ENCODE results near the gene SMPD3.

Gene SMPD3

GRCh38 chr16:68480084-68480995, 32.0 kb upstream of the SMPD3 start:
- no peak overlapping the region for H3K27ac ChIP-seq
- no peak for TF ChIP-seq CTCF (IDR thresholded peaks at IDR 0.05)
- no peak for TF ChIP-seq ZFX (IDR thresholded peaks at IDR 0.05; ENCODE audit: borderline replicate concordance)

GRCh38 chr16:68479271-68479670, 31.0 kb upstream of the SMPD3 start:
- H3K27ac ChIP-seq: no peak overlapping the region
- no peak for TF ChIP-seq ZFX (IDR thresholded peaks at IDR 0.05; ENCODE audit: borderline replicate concordance)

- H3K27ac ChIP-seq: no peak overlapping the region
- TF ChIP-seq ZFX (IDR thresholded peaks at IDR 0.05; ENCODE audit: borderline replicate concordance): no peak
- TF ChIP-seq CTCF (IDR thresholded peaks at IDR 0.05): no peak
These were observed 30.4 kb upstream of the SMPD3 start for GRCh38 chr16:68478526-68479250.

- TF ChIP-seq CTCF (IDR thresholded peaks at IDR 0.05) (no peak), ZFX (IDR thresholded peaks at IDR 0.05; ENCODE audit: borderline replicate concordance) (no peak)
These were observed 26.8 kb upstream of the SMPD3 start for GRCh38 chr16:68475071-68475470.

GRCh38 chr16:68473358-68474070, 25.2 kb upstream of the SMPD3 start:
- TF ChIP-seq CTCF (IDR thresholded peaks at IDR 0.05) (no peak), ZFX (IDR thresholded peaks at IDR 0.05; ENCODE audit: borderline replicate concordance) (no peak)
- no peak overlapping the region for H3K27ac ChIP-seq

More at GRCh38 chr16:68475071-68475470, 26.8 kb upstream of the SMPD3 start:
- no peak overlapping the region for H3K27ac ChIP-seq

GRCh38 chr16:68472581-68472980, 24.3 kb upstream of the SMPD3 start:
- no peak for TF ChIP-seq CTCF (IDR thresholded peaks at IDR 0.05)
- TF ChIP-seq ZFX (IDR thresholded peaks at IDR 0.05; ENCODE audit: borderline replicate concordance): no peak
- no peak overlapping the region for H3K27ac ChIP-seq

- H3K27ac ChIP-seq: peak overlapping the region; percentile 57
- no peak for TF ChIP-seq CTCF (IDR thresholded peaks at IDR 0.05)
These were observed 22.3 kb upstream of the SMPD3 start for GRCh38 chr16:68470461-68471150.

Measured in 22Rv1 (cell line).